Kidney (tissue), 14 donors: ENCODE data around the gene IDI2. TPM values are rescaled to one million over a fixed set of nuclear protein-coding genes. Genes with fewer than 3 reads are reported as not detected.

Source experiments
- DNase-seq, 5 donors: peaks; one replicate each; pipeline ENCODE4 v3.0.0-alpha.2; 2013 to 2020
- FAIRE-seq: peaks from 2 replicates; lab custom pipeline; 2012; peaks lifted over from hg19 to GRCh38; lab: Jason Lieb, UNC
- H3K27ac ChIP-seq, 2 donors: one replicate each; pipeline ENCODE4 v1.7.0; 2013; ENCODE audit warnings: low read depth in 2 of 2, low read length in 2 of 2, inconsistent platforms in 1 of 2
- H3K27me3 ChIP-seq: one replicate; pipeline ENCODE4 v1.7.1; 2013; ENCODE audit warnings: low read length, inconsistent platforms; ENCODE audit not compliant: control insufficient read depth, insufficient read depth
- H3K36me3 ChIP-seq, 3 donors: one replicate each; pipeline versions ENCODE4 v1.7.0 to v1.7.1; 2013; ENCODE audit warnings: low read length in 3 of 3, control low read depth in 1 of 3, inconsistent platforms in 1 of 3; ENCODE audit not compliant: insufficient read depth in 3 of 3, control insufficient read depth in 2 of 3
- H3K4me1 ChIP-seq, 3 donors: one replicate each; pipeline versions ENCODE4 v1.7.0 to v1.7.1; 2013; ENCODE audit warnings: low read length in 3 of 3, inconsistent platforms in 1 of 3, low read depth in 1 of 3; ENCODE audit not compliant: control insufficient read depth in 2 of 3, insufficient read depth in 2 of 3
- H3K4me3 ChIP-seq, 3 donors: one replicate each; pipeline versions ENCODE4 v1.7.0 to v1.8.1; 2013; ENCODE audit warnings: low read length in 3 of 3, control low read depth in 1 of 3, inconsistent platforms in 1 of 3
- H3K9ac ChIP-seq, 3 donors: one replicate each; pipeline versions ENCODE4 v1.7.0 to v1.7.1; 2013; ENCODE audit warnings: low read length in 3 of 3, control low read depth in 1 of 3, inconsistent platforms in 1 of 3
- H3K9me3 ChIP-seq, 3 donors: one replicate each; pipeline versions ENCODE4 v1.7.0 to v1.7.1; 2013; ENCODE audit warnings: low read length in 3 of 3, control low read depth in 1 of 3, inconsistent platforms in 1 of 3; ENCODE audit not compliant: control insufficient read depth in 2 of 3, insufficient read depth in 1 of 3
- CTCF ChIP-seq: IDR thresholded peaks from 3 replicates; pipeline ENCODE4 v1.5.1; 2012; ENCODE audit warnings: mild to moderate bottlenecking, moderate library complexity, borderline replicate concordance; ENCODE audit not compliant: insufficient read depth; ENCODE audit errors: extremely low read depth
- intact Hi-C: fragments of 100-400 bp; cut with DNase I; formaldehyde crosslinking; loops from one replicate; pipeline ENCODE4 v1.11.1; 2022
- polyA plus RNA-seq: library from polyadenylated mRNA; stranded (reverse); fragments of 350-450 nt; fragmentation: Illumina TruSeq; extraction: RNeasy Lipid Tissue Mini Kit (QIAGEN cat#74804); gene quantifications from one replicate; pipeline ENCODE4 v1.2.3, GENCODE V29; 2014; ENCODE audit warnings: low read depth, low replicate concordance; ENCODE audit not compliant: insufficient read depth
- total RNA-seq: library from RNA; stranded (reverse); fragmentation: NEBNext Ultra II Directional; extraction: Animal tissue kit (Norgen Biotek cat#: 25700); gene quantifications from one replicate; pipeline ENCODE4 v1.2.1, GENCODE V29; 2021
- donor health status: control.
- donor health status: control.
- donor health status: control.
- donor health status: control.
- donor health status: control.
- donor health status: DM: yes; HTN: yes; CAD: no.
- donor health status: Normal renal cell carcinoma (clear cell type).

IDI2 gene
- total and polyA plus RNA-seq, 2 donors from 2014 or later = not detected

GRCh38 chr10:1049425-1049958, 23.8 kb upstream of the IDI2 start:
- Histone ChIP-seq H3K27me3 (no peaks in the 10 kb centered on the region), H3K4me1 (peaks cover 0 to 15% (median 12%) of the 10 kb centered on the region in 3 donors), H3K27ac (peak overlapping the region; percentile 100), H3K36me3 (peaks cover 0 to 8% (median 5%) of the 10 kb centered on the region in 3 donors), H3K9ac (peak overlapping the region; percentile 53 to 95 (median 83)), H3K4me3 (peak overlapping the region; percentile 80 to 95 (median 86)), H3K9me3 (no peaks in the 10 kb centered on the region)
- no peak for FAIRE-seq
- no peak for DNase-seq
- no peak for TF ChIP-seq CTCF
- intact Hi-C loops = no loop called here

- Histone ChIP-seq H3K9me3 (no peaks in the 10 kb centered on the region), H3K27ac (peak within 1 kb of the TSS; percentile 100), H3K36me3 (peaks cover 0 to 8% (median 5%) of the 10 kb centered on the region in 3 donors), H3K4me1 (peaks cover 0 to 12% (median 10%) of the 10 kb centered on the region in 3 donors), H3K4me3 (peak within 1 kb of the TSS; percentile 80 to 95 (median 95)), H3K9ac (peak within 1 kb of the TSS; percentile 83 to 95 (median 92)), H3K27me3 (no peaks in the 10 kb centered on the region)
- no peak for TF ChIP-seq CTCF
- intact Hi-C loops = no loop called here
- FAIRE-seq (no peak), DNase-seq (peak; percentile 98 to 99 (median 99))
These were observed 23.2 kb upstream of the IDI2 start, which contains the start of gene IDI1 for GRCh38 chr10:1048732-1049424. Gene IDI1 (minus strand): TSS chr10:1049119. CDS start chr10:1049003, 116 bp downstream.

GRCh38 chr10:1048349-1048731, 22.7 kb upstream of the IDI2 start:
- Histone ChIP-seq H3K27me3 (no peaks in the 10 kb centered on the region), H3K4me3 (peak overlapping the region; percentile 80 to 95 (median 95)), H3K9me3 (no peaks in the 10 kb centered on the region), H3K4me1 (peaks cover 0 to 10% (median 10%) of the 10 kb centered on the region in 3 donors), H3K36me3 (peaks cover 0 to 8% (median 5%) of the 10 kb centered on the region in 3 donors), H3K27ac (peak overlapping the region; percentile 100), H3K9ac (peak overlapping the region; percentile 69 to 95 (median 92))
- DNase-seq (peak in 1 of 5 donors; percentile 75), FAIRE-seq (no peak)
- no peak for TF ChIP-seq CTCF
- intact Hi-C loops = no loop called here
